GM21390 (cell line): ENCODE data around the gene BRD4.

Experiments used
- ATAC-seq: cut with Tn5 transposase; IDR thresholded peaks from one replicate; pipeline ENCODE4 v1.9.1; 2021; ENCODE audit not compliant: unreplicated experiment

The BRD4 gene

GRCh38 chr19:15235781-15236180 lies 96.6 kb downstream of the BRD4 start:
- no peak for ATAC-seq

- ATAC-seq, result no peak
Observed at GRCh38 chr19:15234431-15235130, 97.8 kb downstream of the BRD4 start.

DNA sequence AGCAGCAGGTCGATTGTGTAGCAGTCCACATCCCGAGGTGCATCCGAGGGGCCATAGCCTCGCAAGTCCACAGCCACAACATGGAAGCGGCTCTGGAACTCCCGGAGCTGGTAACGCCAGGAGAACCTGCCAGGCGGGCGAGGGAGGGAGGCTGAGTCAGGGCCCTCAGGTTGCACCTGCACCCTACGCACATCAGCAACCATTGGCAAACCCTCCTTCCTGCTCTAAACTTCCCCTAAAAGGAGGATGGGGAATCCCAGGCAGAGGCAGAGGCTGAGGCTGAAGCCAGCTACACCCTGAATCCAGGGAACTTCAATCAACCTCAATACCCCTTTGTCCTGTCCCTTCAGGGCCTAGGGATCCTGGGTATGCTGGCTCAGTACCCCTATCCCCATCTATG lies 101.1 kb downstream of the BRD4 start:
- no peak for ATAC-seq

DNA sequence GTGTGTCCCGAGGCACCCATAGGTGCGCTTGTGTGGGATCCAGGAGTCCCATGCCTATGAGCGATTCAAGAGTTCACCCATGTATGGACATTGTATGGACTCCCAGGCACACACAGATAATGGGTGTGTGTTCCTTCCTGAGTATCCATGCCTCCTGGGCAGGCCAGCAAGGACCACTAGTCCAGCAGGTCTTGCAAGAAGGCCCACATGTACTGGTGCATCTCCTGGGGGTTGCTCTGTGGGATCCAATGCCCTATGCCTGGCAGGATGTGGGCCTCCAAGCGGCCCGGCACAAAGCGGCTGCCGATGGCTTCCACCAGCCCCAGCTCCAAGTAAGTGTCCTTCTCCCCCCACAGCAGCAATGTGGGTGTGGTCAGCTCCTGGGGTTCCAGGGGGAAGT lies 105.1 kb downstream of the BRD4 start:
- no peak for ATAC-seq

DNA sequence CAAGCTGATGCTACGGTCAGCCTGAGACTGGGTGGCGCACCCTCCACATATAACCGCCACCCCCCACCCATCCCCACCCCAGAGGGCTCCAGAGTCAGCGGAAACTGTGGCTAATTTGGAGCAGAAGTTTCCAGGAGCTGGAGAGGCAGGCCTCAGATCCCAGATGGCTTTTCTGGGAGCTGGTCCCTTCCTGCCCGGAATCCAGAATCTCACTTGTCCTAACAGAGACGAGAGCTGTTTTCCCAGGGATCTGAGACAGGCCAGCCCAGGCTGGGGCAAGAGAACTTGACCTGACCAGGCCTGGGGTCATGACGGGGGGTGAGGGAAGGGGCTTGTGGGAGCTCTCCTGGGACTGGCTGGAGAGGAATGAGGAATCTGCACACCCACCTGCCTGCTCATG lies 106.6 kb downstream of the BRD4 start:
- ATAC-seq, result no peak

GRCh38 chr19:15223649-15224361 lies 108.5 kb downstream of the BRD4 start:
- ATAC-seq, result no peak

DNA sequence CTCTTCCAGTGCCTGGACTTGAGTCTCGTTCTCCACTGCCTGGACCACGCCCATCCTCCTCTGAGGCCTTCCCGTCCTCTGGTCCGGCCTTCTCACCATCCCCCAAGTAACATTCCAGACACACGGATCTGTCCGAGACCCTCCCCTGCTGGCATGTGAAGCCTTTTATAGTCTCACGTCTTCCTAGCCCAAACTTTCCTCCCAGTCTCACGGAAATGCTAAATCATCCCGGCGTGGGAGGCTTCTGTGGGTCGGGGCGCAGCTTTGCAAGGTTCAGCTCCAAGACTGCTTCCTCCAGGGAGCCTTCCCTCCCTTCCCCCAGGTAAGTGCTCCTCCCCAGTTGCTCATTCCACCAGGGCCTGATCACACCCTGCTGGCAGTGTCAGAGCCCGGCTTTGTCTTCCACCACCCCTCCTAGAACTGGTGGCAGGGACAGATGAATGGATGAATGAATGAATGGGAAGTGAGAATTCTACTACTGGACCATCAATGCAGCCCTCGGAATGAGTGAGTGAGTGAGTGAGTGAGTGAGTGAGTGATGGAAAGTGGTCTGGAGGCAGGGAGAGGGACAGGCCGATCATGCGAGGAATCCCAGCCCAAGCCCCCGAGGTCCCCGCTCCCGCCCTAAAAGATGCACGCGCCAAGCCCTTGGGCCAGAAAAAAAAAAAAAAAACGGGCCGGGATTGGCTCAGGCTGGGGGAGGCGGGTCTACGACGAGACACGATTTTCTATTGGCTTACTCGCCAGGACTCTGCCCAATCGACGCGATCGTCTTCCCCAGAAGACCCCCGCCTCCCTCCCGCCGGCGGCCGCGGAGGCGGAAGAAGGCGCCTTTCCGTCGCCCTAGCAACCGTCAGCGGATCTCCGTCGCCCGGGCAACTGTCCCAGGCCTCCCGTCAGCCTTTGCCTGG lies 109.3 kb downstream of the BRD4 start:
- peak; percentile 67 for ATAC-seq

GRCh38 chr19:15220833-15221232 lies 111.5 kb downstream of the BRD4 start:
- ATAC-seq, result no peak

DNA sequence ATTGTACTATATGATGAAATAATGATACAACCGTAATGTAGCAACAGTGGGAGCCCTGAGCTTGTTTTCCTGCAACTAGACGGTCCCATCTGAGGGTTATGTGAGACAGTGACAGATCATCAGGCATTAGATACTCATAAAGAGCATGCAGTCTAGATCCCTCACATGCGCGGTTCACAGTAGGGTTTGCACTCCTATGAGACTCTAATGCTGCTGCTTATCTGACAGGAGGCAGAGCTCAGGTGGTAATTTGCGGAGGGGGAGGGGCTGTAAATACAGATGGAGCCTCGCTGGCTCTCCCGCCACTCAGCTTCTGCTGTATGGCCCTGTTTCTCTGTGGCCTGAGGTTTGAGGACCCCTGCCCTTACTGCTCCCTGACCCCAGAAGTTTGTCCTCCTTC lies 113.8 kb downstream of the BRD4 start:
- no peak for ATAC-seq

GRCh38 chr19:15216363-15216762 lies 116.0 kb downstream of the BRD4 start:
- ATAC-seq, result no peak

DNA sequence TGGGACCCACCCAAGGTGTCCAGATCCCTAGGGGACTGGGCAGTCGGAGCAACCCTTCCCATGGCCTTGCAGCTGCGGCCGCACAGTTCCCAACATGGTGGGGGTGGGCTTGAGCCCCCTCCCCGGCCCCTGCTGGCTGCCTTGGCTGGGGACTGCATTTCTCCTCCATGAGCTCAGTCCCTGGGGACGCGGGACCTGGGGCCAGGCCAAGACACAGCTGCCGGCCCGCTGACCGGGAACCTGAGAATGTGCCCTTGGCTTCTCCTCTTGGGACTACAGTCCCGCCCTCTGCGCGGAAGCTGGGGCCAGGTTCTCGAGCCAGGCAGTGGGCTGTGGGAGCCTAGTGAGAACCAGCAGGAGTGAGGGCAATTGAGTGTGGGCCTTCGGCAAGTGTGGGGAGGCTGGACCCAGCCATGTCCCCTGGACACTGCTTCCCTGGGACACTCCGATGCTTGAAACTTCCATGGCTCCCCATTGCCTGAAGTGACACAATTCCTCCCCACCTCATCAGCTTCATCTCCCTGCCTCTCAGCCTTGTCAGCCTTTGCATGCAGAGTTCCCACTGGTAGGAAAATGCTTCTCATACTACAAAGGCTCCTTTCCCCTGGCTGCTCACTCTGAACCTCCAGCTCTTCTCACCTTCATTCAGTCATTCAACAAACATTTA lies 118.5 kb downstream of the BRD4 start:
- no peak for ATAC-seq

GRCh38 chr19:15212711-15213110 lies 119.6 kb downstream of the BRD4 start:
- no peak for ATAC-seq

DNA sequence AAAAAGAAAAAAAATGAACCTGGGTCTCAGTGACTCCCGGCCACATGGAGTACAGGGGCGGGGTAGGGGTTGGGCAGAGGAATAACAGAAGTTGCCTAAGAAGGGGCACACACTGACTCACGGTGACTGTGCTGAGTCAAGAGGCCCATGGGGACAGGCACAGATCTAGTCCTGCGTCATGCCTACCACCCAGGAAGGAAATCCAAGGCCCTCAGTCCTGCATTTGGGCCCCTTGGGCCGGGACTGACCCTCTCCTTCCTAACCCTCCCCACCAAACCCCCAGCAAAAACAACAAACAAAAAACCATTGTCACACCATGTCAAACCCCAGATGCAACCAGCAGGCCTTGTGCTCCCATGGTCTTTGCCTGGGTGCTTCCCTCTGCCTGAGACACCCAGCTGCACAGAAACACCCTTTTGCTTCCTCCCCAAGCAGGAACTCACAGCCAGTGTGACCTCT lies 122.0 kb downstream of the BRD4 start:
- no peak for ATAC-seq

DNA sequence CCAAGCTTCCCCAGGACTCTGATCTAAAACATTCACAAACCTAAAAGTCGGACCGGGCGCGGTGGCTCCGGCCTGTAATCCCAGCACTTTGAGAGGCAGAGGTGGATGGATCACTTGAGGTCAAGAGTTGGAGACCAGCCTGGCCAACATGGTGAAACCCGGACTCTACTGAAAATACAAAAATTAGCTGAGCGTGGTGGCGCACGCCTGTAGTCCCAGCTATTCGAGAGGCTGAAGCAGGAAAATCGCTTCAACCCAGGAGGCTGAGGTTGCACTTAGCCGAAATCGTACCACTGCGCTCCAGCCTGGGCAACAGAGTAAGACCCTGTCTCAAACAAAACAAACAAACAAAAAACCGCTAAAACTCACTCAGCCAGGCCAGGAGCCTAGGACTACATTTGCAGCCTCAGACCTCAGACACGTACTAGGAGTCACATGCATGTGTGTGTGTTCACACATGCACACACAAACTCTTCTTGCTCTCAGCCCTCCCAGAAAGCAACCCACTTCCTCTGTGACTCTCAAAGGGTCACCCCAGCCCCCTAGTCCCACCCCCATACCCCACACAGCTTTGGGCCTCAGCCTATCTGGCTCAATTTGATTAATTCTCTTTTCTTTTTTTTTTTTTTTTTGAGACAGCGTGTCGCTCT lies 130.8 kb downstream of the BRD4 start:
- ATAC-seq, result no peak

- no peak for ATAC-seq
Observed at GRCh38 chr19:15200553-15201364, 131.6 kb downstream of the BRD4 start, which contains the start of gene NOTCH3. TSS of gene NOTCH3 (minus strand) at chr19:15200995. CDS start at chr19:15200905, 90 bp downstream.

DNA sequence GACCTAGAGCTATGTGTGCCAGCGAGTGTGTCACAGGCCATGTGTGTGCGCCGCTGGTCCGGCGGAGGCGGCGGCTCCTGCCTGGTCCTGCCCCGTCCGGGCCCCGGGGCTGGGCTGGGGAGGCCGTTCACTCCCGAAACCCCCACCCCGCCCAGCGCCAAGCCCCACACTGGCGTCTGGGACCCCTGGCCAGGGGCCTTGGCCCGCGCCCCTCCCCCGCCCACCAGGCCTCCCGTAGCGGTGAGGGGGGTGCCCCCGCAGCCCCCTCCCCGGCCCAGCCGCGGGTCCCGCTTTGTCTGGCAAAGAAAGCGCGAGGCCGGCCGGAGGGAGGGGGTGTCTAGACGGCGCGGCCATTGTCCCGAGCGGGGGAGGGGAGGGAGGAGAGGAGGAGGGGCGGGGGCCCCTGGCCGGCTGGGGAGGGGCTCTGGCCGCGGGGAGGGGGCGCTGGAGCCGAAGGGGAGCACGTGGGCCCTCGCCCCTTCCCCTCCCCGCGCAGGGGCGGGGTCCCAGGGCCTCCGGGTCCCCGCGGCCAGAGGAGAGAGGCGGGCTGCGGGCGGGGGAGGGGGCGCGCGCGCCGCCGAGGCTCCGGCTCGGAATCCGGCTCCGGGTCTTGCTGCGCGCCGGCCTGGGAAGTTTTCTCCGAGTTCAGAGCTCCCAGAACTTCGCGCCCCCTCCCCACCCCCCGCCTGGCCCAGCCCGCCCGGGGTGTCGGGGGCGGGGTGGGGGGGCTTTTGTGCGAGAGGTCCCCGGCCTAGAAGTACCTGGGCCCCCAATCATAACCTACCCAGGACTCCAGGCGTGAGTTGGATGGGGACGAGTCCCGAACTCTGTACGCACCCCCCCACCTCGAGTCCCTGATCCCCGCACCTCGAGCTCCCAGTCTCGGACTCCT lies 132.4 kb downstream of the BRD4 start:
- ATAC-seq, result no peak

DNA sequence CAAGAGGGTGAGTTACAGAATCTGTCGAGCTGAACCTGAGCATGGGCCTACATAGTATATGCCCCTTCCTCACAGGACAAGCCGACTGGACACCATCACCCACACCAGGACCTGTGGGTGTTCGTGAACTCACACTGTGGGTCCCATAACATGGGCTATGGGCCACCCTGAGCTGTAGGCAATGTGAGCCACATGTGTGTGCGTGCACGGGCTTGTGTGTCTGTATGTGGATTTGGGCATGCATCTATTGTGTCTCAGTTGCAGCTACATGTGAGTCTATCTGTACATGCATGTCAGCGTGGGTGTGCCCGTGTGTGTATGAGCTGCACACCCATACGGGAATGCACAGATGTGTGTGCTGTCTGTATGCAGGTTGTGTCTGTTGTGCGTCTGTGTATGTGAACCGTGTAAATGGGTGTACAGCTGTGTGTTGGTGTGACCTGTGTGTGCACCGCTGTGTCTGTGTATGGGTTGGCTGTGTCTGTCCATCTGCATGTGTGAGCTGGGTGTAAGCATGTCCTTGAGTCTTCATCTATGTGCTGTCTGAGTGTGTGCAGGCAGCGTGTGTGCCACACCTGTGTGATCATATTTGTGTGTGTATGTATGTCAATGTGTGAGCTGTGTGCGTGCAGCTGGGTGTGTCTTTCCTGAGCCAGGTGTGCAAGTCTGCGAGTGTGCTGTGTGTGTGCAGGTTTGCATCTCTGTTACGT lies 133.2 kb downstream of the BRD4 start:
- ATAC-seq, result no peak

DNA sequence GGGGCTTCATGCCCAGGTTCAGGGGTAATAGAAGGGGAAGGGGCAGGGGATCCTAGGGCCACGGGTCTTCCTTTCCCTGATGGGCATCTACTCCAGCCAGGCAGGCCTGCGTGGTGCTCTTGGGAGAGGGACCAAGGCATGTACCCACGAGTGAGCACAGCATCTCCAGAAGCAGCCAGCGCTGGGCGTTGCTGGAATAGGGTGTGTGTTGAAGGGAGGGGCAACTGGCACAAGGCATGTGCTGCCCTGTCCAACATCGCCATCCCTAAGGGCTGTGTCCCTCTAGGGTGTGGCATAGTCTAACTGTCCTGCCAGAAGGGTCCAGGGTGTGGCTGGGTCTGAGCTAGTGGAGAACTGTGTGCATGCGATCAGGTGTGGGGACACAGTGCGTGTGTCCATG lies 134.4 kb downstream of the BRD4 start:
- ATAC-seq, result no peak
